C4-2B (cell line): Measurements from ENCODE around the gene TPSAB1.
"Not testable (repeated sequence)": the region's sequence is repeated elsewhere in the genome, so short reads cannot be mapped to it uniquely, and the experiment has no call there.

ENCODE experiments used
- CTCF ChIP-seq: fragments of 450-650 bp; conservative IDR thresholded peaks from 2 replicates; pipeline ENCODE4 v1.5.1; 2017; ENCODE audit warnings: mild to moderate bottlenecking
- ZFX ChIP-seq: fragments of 450-650 bp; IDR thresholded peaks from 2 replicates; pipeline ENCODE4 v1.6.1; 2017

- TF ChIP-seq CTCF, ZFX: not testable (repeated sequence)
Observed at GRCh38 chr16:1249031-1249755, 8.7 kb downstream of the TPSAB1 start.
